AG04450 (cell line): ENCODE measurements around the gene CEP295NL. TPM values are rescaled to one million over a fixed set of nuclear protein-coding genes. Genes with fewer than 3 reads are reported as not detected.
A peak's percentile ranks its signal among the peaks of the same experiment; 100 is the strongest.

Experiments used
- CTCF ChIA-PET: fragments of 300-600, 350-600 bp; formaldehyde crosslinking; extraction: SDS; loops from one replicate; lab custom pipeline; 2022; ENCODE audit warnings: antibody characterized with exemption, inconsistent platforms; lab: Charles Lee
- POLR2A ChIA-PET: fragments of 350-600 bp; formaldehyde crosslinking; extraction: SDS; loops from one replicate; lab custom pipeline; 2021; ENCODE audit warnings: antibody characterized with exemption, inconsistent platforms; lab: Yijun Ruan, JAX
- DNase-seq: peaks from one replicate; pipeline ENCODE4 v3.0.0-alpha.2; 2011; ENCODE audit warnings: low read depth, low spot score
- H3K27ac ChIP-seq: one replicate; pipeline ENCODE4 v1.5.1; 2012; ENCODE audit warnings: low read depth, low read length, control low read depth
- H3K27me3 ChIP-seq: one replicate; pipeline ENCODE4 v1.6.0; 2012; ENCODE audit warnings: low read length; ENCODE audit not compliant: control insufficient read depth, insufficient read depth
- H3K4me3 ChIP-seq: 2 replicates; pipeline ENCODE4 v1.5.1; 2011; ENCODE audit warnings: mild to moderate bottlenecking, low read depth, low read length, control low read depth
- H3K9me3 ChIP-seq: 2 replicates; pipeline ENCODE4 v1.5.1; 2012; ENCODE audit warnings: low read length; ENCODE audit not compliant: control insufficient read depth, insufficient read depth
- polyA plus RNA-seq: library from polyadenylated mRNA; depleted of rRNA; stranded (reverse); fragments of >200 nt; gene quantifications from 2 replicates; pipeline ENCODE4 v1.2.3, GENCODE V29; 2011
- TF ChIP-seq, protein P1 (sequence below): IDR thresholded peaks from 2 replicates; pipeline ENCODE4 v1.5.1; 2011; ENCODE audit warnings: low read depth, low read length, control low read depth, inconsistent platforms

CEP295NL gene
- polyA plus RNA-seq, 1 experiment = 0.11 TPM

DNA sequence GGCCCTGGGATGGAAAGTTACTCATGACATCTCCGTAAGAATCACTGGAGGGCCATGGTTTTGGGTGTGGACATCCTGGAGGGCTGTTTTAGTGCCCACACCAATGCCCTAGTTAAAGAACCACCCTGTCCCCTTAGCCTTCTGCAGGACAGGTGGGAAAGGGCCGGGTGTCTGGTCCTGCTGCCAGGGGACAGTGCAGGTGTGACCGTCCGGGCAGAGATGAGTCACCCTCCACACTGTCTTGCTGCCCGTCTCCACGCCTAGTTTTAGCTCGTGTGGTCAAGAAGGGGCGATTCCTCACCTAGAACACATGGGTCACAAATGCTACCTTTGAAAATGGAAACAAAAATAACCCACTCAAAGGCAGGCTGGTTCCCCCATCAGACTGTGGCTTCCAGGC lies 17.0 kb downstream of the CEP295NL start:
- POLR2A ChIA-PET = no interaction called here
- TF ChIP-seq, protein P1, sequence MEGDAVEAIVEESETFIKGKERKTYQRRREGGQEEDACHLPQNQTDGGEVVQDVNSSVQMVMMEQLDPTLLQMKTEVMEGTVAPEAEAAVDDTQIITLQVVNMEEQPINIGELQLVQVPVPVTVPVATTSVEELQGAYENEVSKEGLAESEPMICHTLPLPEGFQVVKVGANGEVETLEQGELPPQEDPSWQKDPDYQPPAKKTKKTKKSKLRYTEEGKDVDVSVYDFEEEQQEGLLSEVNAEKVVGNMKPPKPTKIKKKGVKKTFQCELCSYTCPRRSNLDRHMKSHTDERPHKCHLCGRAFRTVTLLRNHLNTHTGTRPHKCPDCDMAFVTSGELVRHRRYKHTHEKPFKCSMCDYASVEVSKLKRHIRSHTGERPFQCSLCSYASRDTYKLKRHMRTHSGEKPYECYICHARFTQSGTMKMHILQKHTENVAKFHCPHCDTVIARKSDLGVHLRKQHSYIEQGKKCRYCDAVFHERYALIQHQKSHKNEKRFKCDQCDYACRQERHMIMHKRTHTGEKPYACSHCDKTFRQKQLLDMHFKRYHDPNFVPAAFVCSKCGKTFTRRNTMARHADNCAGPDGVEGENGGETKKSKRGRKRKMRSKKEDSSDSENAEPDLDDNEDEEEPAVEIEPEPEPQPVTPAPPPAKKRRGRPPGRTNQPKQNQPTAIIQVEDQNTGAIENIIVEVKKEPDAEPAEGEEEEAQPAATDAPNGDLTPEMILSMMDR = no peak
- no peak for DNase-seq
- Histone ChIP-seq H3K4me3 (no peak overlapping the region), H3K27ac (peak overlapping the region; percentile 99), H3K9me3 (no peaks in the 10 kb centered on the region; the same call in 1 of the 2 replicates), H3K27me3 (no peaks in the 10 kb centered on the region)
- CTCF ChIA-PET = no interaction called here

DNA sequence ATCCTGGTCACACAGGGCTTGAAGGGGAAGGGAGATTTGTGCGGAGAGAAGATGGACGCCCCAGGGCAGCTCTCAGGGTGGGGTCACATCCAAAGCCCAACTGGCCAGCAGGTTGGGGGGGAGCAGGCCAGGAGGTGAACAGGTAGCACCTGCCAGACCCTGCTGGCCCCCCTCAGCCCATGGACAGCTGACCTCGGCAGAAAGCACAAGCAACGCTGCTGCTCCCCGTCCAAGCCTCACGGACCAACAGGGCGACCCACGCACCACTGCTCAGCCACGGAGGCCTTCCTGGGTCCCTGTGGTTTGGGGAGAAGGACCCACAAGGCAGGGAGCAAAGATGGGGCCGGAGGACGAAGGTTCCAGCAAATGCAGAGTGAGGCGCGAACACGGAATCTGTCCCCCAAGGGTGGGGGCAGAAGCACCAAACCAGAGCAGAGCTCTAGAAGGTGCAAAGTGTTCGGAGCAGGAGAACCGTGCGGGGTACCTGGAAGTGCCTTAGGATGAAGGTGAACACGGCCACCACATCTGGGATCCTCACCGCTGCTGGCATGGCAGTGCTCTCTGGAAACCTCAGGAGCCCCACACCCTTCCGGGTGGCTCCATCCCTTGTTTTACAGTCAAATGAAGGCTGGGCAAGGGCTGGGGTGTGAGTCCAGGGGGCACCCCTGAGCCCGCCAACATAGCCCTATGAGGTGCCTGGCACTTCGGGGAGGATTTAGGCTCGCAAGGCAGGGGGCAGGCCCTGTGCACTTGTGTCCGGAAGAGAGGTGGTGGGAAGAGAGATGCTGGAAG lies 17.9 kb downstream of the CEP295NL start:
- Histone ChIP-seq H3K9me3 (no peaks in the 10 kb centered on the region; the same call in 1 of the 2 replicates), H3K27ac (peak overlapping the region; percentile 99), H3K27me3 (no peaks in the 10 kb centered on the region), H3K4me3 (no peak overlapping the region)
- no peak for DNase-seq
- POLR2A ChIA-PET = interaction anchor here (1.1 to 1.4 kb wide), 2 partner anchors 20 to 44 kb away, joined by 3 read pairs; no protein-coding TSS in a partner anchor
- CTCF ChIA-PET = interaction anchor here (2.0 kb wide), 1 partner anchor 19 kb away, joined by 7 read pairs; no protein-coding TSS in a partner anchor
- TF ChIP-seq, protein P1 = no peak

DNA sequence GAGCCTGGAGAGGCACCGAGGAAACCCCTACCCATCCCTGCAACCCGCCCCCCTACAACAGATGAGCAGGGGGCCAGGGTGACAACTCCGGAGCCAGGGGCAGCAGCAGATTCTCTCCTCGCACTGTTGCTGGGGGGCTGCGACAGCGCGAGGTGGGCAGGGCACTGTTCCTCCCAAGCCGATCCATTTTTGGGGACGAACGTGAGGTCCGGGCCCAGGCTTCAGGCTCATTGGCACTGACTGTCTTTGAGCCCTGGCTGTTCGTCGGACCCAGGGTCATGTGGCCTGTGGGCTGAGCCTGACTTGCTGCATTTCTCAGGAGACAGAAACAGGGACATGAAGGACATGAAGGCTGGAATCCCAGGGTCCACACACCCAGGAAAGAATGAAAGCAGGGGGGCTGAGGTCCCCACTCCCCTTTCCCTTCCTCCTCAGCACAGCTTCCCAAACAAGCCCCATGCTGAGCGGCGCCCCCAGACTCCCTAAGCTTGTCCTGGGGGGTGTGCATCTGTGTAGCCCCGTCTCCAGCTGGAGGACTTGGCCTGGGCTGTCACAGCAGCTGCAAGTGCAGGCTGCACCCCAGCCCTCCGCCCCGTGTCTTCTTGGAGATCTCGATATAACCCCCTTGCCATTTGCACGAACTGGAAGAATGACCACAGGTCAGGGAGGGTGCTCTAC lies 18.7 kb downstream of the CEP295NL start:
- Histone ChIP-seq H3K4me3 (peak overlapping the region; percentile 50), H3K27me3 (no peaks in the 10 kb centered on the region), H3K27ac (peak overlapping the region; percentile 99), H3K9me3 (no peaks in the 10 kb centered on the region; the same call in 1 of the 2 replicates)
- TF ChIP-seq, protein P1 = no peak
- DNase-seq = no peak
- POLR2A ChIA-PET = interaction anchor here (0.7 to 1.6 kb wide), 13 partner anchors 11 to 87 kb away, joined by 3 to 7 read pairs (median 3); no protein-coding TSS in a partner anchor
- CTCF ChIA-PET = interaction anchor here (2.0 kb wide), 1 partner anchor 18 kb away, joined by 7 read pairs; no protein-coding TSS in a partner anchor

DNA sequence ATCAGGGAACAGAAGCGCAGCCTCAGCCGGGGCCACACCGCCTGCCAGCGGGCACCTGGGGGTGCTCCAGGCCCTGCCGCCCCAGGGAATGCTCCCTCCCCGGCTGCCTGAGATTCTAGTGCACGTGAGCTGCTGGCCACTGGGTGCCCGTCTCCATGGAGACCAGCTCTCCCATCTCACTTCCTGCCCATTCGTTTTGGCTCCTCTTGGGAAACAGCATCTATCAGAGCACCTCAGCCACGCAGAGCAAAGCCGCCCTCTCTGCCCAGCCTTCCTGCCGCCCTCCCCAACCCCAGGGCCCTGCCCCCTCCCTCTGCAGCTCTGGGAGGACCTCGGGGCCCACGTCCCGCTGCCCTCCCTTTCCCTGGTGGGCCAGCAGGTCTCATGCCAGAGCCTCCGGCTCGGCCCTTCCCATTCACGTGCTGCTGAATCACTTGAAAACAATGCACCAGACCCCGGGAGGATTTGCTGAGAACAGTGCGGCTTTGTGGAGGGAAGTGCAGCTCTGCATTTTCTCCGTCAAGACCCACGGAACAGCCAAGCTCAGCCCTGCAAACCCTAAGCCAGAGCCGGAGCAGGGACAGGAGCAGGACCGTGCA lies 19.4 kb downstream of the CEP295NL start:
- Histone ChIP-seq H3K4me3 (peak overlapping the region; percentile 50), H3K27me3 (no peaks in the 10 kb centered on the region), H3K27ac (peak overlapping the region; percentile 99), H3K9me3 (no peaks in the 10 kb centered on the region; the same call in 1 of the 2 replicates)
- POLR2A ChIA-PET = interaction anchor here (0.7 to 1.6 kb wide), 14 partner anchors 12 to 96 kb away, joined by 3 to 7 read pairs (median 4); partner anchors contain the start of gene LGALS3BP
- CTCF ChIA-PET = interaction anchor here (2.0 kb wide), 1 partner anchor 18 kb away, joined by 7 read pairs; no protein-coding TSS in a partner anchor
- TF ChIP-seq, protein P1 = no peak
- DNase-seq = peak; percentile 93
